Gastrocnemius medialis (tissue), 4 donors: ENCODE data around the gene TNNT2.

Experiments
- POLR2A ChIP-seq, 2 donors: fragments of 450-650 bp; IDR thresholded peaks; one replicate each; pipeline ENCODE4 v1.6.1; 2017; ENCODE audit warnings: antibody characterized with exemption in 2 of 2, mild to moderate bottlenecking in 2 of 2, moderate library complexity in 2 of 2
- TF ChIP-seq, protein P1 (sequence below), 5 experiments: fragments of 450-650 bp in 3 of 5; fragments of 200-600 bp in 2 of 5; sonication (generic) in 2 of 5; IDR thresholded peaks in 4 of 5; conservative IDR thresholded peaks in 1 of 5; 1 replicate in 4 of 5; 2 replicates in 1 of 5; pipeline ENCODE4 v1.5.1; 2016 to 2019; ENCODE audit warnings: antibody characterized with exemption in 5 of 5, mild to moderate bottlenecking in 3 of 5, moderate library complexity in 3 of 5

DNA sequence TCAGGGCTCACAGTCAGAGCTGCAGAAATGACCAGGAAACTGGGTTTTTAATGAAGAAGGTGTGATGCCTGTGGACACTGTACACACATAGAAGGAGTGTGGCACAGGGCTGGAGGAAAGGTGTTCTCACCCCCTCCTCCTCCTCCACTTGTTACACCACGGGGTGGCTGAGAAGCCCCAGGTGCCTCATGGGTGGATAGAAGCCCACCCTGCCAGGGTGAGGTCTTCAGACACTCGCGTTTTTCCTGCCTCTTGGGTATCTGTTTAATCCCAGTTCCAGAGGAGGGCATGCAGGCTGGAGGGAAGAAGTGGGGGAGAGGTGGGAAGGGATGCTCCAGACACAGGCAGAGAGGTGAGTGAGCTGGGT is 31.3 kb upstream of the TNNT2 start:
- no peak for TF ChIP-seq POLR2A (IDR thresholded peaks at IDR 0.05)
- TF ChIP-seq, protein P1, sequence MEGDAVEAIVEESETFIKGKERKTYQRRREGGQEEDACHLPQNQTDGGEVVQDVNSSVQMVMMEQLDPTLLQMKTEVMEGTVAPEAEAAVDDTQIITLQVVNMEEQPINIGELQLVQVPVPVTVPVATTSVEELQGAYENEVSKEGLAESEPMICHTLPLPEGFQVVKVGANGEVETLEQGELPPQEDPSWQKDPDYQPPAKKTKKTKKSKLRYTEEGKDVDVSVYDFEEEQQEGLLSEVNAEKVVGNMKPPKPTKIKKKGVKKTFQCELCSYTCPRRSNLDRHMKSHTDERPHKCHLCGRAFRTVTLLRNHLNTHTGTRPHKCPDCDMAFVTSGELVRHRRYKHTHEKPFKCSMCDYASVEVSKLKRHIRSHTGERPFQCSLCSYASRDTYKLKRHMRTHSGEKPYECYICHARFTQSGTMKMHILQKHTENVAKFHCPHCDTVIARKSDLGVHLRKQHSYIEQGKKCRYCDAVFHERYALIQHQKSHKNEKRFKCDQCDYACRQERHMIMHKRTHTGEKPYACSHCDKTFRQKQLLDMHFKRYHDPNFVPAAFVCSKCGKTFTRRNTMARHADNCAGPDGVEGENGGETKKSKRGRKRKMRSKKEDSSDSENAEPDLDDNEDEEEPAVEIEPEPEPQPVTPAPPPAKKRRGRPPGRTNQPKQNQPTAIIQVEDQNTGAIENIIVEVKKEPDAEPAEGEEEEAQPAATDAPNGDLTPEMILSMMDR (IDR thresholded peaks at IDR 0.05 in 4 of 5, conservative IDR thresholded peaks at IDR 0.05 in 1 of 5) = no peak
